OCI-LY3 (cell line): ENCODE results near the gene RUFY1.

Experiments used
- EZH2phosphoT487 ChIP-seq: fragments of 200-600 bp; shearing (Covaris generic); IDR thresholded peaks from 2 replicates; pipeline ENCODE4 v1.6.1; 2018; ENCODE audit warnings: antibody characterized with exemption, mixed run types, low read depth
- TF ChIP-seq, protein P1 (sequence below): fragments of 200-600, 300-600 bp; sonication (generic); IDR thresholded peaks from 2 replicates; pipeline ENCODE4 v1.5.1; 2014; ENCODE audit warnings: antibody characterized with exemption, low read length, low read depth

GRCh38 chr5:179509845-179510244, 40.5 kb upstream of the RUFY1 start:
- TF ChIP-seq, protein P1, sequence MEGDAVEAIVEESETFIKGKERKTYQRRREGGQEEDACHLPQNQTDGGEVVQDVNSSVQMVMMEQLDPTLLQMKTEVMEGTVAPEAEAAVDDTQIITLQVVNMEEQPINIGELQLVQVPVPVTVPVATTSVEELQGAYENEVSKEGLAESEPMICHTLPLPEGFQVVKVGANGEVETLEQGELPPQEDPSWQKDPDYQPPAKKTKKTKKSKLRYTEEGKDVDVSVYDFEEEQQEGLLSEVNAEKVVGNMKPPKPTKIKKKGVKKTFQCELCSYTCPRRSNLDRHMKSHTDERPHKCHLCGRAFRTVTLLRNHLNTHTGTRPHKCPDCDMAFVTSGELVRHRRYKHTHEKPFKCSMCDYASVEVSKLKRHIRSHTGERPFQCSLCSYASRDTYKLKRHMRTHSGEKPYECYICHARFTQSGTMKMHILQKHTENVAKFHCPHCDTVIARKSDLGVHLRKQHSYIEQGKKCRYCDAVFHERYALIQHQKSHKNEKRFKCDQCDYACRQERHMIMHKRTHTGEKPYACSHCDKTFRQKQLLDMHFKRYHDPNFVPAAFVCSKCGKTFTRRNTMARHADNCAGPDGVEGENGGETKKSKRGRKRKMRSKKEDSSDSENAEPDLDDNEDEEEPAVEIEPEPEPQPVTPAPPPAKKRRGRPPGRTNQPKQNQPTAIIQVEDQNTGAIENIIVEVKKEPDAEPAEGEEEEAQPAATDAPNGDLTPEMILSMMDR: no peak
- TF ChIP-seq EZH2phosphoT487: no peak
